Astrocyte (in vitro differentiated cells and primary cell): ENCODE data around the gene OLFM3.

Experiments used
- CTCF ChIP-seq: IDR thresholded peaks from 2 replicates; pipeline ENCODE4 v1.5.1; 2011; ENCODE audit warnings: low read depth, mild to moderate bottlenecking, inconsistent platforms, low read length, moderate library complexity; ENCODE audit not compliant: insufficient read depth
- EZH2 ChIP-seq: IDR thresholded peaks from 2 replicates; pipeline ENCODE4 v1.6.1; 2012; ENCODE audit warnings: mild to moderate bottlenecking, low read length, inconsistent platforms; ENCODE audit not compliant: insufficient read depth

DNA sequence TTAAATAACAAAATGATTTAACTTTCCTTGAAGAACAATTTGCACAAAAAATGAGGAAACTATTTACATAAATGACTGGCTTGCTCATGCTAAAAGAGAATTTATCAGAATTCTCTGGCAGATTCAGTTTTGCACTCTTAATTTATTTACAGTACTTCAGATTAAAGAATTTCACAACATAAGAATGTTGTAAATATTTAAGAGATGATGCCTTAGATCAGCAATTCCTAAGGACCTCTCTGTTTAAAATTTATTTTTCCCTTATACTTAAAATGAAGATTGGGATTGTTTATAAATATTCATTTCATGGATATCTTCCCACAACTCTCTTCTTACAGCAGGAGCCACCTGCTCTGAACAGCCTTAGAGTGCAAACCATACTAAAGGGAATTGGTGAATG lies 120.8 kb downstream of the OLFM3 start:
- no peak for TF ChIP-seq CTCF
- no peak for TF ChIP-seq EZH2
